ENCODE results near the gene DSC2.

DSC2 gene

GRCh38 chr18:31102025-31102684, at the start of gene DSC2:
DSC2 (minus strand) TSS chr18:31102421; CDS start chr18:31101971, 450 bp downstream.
- DNase-seq (ENCODE audit: low read depth), result no peak
- peak within 1 kb of the TSS; percentile 39 for H3K4me3 ChIP-seq (ENCODE audit: low read depth, low read length)
- no peak for TF ChIP-seq CTCF (conservative IDR thresholded peaks at IDR 0.05; ENCODE audit: low read depth, low read length)

GRCh38 chr18:31149351-31149750, 47.1 kb upstream of the DSC2 start:
- no peak overlapping the region for H3K4me3 ChIP-seq (ENCODE audit: low read depth, low read length)
- DNase-seq (ENCODE audit: low read depth), result no peak
- no peak for TF ChIP-seq CTCF (conservative IDR thresholded peaks at IDR 0.05; ENCODE audit: low read depth, low read length)

- no peak for DNase-seq (ENCODE audit: low read depth)
- no peak overlapping the region for H3K4me3 ChIP-seq (ENCODE audit: low read depth, low read length)
- TF ChIP-seq CTCF (conservative IDR thresholded peaks at IDR 0.05; ENCODE audit: low read depth, low read length), result no peak
Measured at GRCh38 chr18:31148600-31148999, 46.4 kb upstream of the DSC2 start.

- DNase-seq (ENCODE audit: low read depth), result no peak
- H3K4me3 ChIP-seq (ENCODE audit: low read depth, low read length), result no peak overlapping the region
- no peak for TF ChIP-seq CTCF (conservative IDR thresholded peaks at IDR 0.05; ENCODE audit: low read depth, low read length)
Measured at GRCh38 chr18:31146809-31147208, 44.6 kb upstream of the DSC2 start.

- no peak for DNase-seq (ENCODE audit: low read depth)
- H3K4me3 ChIP-seq (ENCODE audit: low read depth, low read length), result no peak overlapping the region
- TF ChIP-seq CTCF (conservative IDR thresholded peaks at IDR 0.05; ENCODE audit: low read depth, low read length), result no peak
Measured at GRCh38 chr18:31143025-31143424, 40.8 kb upstream of the DSC2 start.

- H3K4me3 ChIP-seq (ENCODE audit: low read depth, low read length), result no peak overlapping the region
- DNase-seq (ENCODE audit: low read depth), result no peak
- no peak for TF ChIP-seq CTCF (conservative IDR thresholded peaks at IDR 0.05; ENCODE audit: low read depth, low read length)
Measured at GRCh38 chr18:31138709-31139108, 36.5 kb upstream of the DSC2 start.

GRCh38 chr18:31134988-31135529, 32.8 kb upstream of the DSC2 start:
- no peak overlapping the region for H3K4me3 ChIP-seq (ENCODE audit: low read depth, low read length)
- TF ChIP-seq CTCF (conservative IDR thresholded peaks at IDR 0.05; ENCODE audit: low read depth, low read length), result no peak
- DNase-seq (ENCODE audit: low read depth), result no peak
